LNCaP clone FGC (cell line): ENCODE data around the gene ZNF625.
A peak's percentile ranks its signal among the peaks of the same experiment; 100 is the strongest.

ENCODE experiments used
- DNase-seq: peaks from one replicate; pipeline ENCODE4 v3.0.0-alpha.2; 2011; ENCODE audit warnings: low read depth
- H3K4me3 ChIP-seq: 2 replicates; pipeline ENCODE4 v1.5.1; 2011; ENCODE audit warnings: mild to moderate bottlenecking, low read depth, low read length, control low read depth
- TF ChIP-seq, protein P1 (sequence below): IDR thresholded peaks from 2 replicates; pipeline ENCODE4 v1.5.1; 2012; ENCODE audit warnings: mild to moderate bottlenecking; ENCODE audit not compliant: control insufficient read depth, insufficient read depth; ENCODE audit errors: extremely low read depth

ZNF625 gene

DNA sequence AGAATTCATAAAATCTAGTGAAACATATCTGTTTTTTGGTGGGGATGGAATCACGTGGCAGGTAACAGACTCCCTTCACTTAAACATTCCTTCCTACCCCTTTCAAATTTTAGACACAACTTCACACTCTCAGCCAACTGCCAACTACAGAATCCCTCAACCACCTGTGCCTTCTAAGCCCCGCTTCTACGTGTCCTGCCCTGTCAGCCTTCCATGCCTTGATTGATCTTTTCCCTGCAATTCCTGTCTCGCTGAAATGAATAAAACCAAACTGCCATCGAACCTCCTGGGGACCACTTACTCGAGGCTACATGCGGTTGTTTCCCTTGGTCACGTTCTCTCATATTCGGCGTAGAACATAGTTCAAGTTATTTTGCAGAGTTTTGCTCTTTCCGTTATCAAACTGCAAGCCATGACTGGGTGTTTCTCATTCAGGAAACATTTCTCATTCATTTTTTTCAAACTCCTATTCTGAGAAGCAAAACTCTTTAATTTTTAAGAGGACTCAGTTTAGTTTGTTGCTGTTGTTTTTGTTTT lies 1.1 kb downstream of the ZNF625 start:
- peak overlapping the region; percentile 97 for H3K4me3 ChIP-seq
- TF ChIP-seq, protein P1, sequence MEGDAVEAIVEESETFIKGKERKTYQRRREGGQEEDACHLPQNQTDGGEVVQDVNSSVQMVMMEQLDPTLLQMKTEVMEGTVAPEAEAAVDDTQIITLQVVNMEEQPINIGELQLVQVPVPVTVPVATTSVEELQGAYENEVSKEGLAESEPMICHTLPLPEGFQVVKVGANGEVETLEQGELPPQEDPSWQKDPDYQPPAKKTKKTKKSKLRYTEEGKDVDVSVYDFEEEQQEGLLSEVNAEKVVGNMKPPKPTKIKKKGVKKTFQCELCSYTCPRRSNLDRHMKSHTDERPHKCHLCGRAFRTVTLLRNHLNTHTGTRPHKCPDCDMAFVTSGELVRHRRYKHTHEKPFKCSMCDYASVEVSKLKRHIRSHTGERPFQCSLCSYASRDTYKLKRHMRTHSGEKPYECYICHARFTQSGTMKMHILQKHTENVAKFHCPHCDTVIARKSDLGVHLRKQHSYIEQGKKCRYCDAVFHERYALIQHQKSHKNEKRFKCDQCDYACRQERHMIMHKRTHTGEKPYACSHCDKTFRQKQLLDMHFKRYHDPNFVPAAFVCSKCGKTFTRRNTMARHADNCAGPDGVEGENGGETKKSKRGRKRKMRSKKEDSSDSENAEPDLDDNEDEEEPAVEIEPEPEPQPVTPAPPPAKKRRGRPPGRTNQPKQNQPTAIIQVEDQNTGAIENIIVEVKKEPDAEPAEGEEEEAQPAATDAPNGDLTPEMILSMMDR, result no peak
- DNase-seq, result no peak

DNA sequence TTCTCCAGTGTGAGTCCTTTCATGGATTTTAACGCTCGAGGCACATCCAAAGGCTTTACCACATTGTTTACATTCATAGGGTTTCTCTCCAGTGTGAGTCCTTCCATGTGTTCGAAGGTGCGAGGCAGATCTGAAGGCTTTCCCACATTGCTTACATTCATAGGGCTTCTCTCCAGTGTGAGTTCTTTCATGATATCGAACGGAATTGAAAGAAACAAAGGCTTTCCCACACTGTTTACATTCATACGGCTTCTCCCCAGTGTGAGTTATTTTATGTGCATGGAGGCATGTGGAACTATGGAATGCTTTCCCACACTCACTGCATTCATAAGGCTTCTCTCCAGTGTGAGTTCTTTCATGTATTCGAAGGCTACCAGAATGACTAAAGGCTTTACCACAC lies 11.2 kb downstream of the ZNF625 start:
- TF ChIP-seq, protein P1, result no peak
- H3K4me3 ChIP-seq, result no peak overlapping the region
- DNase-seq, result no peak

- no peak overlapping the region for H3K4me3 ChIP-seq
- TF ChIP-seq, protein P1, result no peak
- DNase-seq, result no peak
Observed at GRCh38 chr19:12141405-12141736, 15.2 kb downstream of the ZNF625 start.

DNA sequence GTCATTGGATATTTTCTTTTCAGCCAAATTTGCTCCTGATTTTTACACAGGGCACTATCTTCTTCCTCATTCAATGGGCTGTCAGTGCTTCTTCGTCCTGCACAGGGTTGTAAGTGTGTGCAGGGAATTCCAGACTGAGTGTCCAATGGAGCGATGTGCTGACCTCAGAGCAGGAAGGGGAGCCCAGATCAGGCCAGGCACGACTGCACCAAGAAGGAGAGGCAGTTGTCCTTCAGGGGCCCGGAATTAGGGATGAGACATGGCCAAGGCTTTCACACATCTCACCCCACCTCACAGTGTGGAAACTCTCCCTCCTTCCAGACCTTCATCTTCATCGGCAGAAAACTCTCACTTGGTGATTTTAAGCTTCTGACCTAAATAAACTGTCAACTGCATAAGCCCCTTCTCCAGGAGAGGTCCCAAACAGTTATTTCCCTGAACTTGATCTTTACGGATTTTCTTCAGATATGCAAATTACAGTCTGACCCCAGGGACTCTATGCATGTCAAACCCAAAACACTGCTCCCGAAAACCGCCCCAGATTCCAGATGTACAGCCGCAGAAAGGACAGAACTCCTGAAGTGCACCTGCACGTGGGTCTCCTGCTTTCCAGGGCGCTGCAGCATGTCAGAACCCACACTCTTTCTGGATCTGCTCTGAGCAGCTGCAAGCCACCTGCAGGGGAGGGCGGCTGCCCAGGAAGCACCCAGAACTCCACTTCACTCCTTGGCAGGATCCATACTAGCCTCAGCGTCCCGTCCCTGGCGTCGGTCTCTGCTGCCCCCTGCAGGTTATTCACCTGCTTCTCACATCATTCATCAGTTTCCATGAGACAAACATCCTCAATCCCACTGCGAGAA lies 15.8 kb downstream of the ZNF625 start:
- DNase-seq, result peak; percentile 70
- peak overlapping the region; percentile 67 for H3K4me3 ChIP-seq
- TF ChIP-seq, protein P1, result peak; percentile 94

DNA sequence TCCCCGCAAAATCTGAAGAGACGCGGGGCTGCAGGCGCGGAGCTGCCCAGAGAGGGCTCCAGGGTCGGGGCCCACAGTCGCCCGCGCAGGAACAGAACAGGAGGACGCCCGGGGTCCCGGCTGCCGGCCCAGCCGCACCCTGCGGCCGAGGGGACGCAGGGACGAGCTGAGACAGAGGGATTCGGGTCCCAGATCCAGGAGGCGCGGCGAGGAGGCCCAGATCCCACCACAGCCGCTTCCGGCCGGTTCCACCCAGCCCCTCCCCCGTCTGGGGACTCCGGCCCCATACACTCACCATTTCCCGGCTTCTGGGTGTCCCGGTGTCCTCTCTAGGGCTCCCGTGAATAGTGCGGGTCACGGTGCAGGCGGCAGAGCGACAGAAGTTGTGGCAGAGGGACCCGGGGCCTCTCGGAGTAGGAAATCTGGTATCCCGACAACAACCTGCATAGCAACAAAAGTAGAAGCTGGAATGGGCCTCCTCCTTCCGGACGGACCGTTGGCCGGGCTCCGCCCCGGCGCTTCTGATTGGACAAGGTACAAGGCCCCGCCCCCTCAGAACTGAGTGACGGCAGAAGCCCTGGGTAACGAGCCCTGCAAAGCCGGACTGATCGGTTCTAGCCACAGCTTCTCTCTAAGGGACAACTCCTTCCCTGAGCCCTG lies 16.5 kb downstream of the ZNF625 start, which contains the start of gene ZNF20:
ZNF20 (minus strand) TSS at position 466 of the 660 bp plus-strand sequence; CDS start at position 298, 168 bp downstream.
- peak; percentile 88 for DNase-seq
- peak within 1 kb of the TSS; percentile 67 for H3K4me3 ChIP-seq
- TF ChIP-seq, protein P1, result no peak

DNA sequence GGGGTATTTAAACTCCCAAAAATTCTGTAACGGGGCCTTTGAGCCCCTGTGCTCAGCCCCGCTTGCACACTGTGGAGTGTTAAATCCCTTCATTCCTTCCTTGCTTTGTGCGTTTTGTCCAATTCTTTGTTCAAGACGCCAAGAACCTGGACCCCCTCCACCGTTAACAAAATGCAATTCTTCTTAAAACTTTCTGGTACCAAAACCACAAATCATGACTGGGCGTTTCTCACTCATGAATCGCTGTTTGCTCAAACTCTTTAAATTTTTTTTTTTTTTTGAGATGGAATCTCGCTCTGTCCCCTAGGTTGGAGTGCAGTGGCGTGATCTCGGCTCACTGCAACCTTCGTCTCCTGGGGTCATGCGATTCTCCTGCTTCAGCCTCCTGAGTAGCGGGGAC lies 17.3 kb downstream of the ZNF625 start:
- TF ChIP-seq, protein P1, result no peak
- H3K4me3 ChIP-seq, result peak overlapping the region; percentile 67
- no peak for DNase-seq
